GM12801 (cell line): ENCODE results near the gene DLL4.

Experiments
- TF ChIP-seq, protein P1 (sequence below): IDR thresholded peaks from one replicate; pipeline ENCODE4 v1.5.1; 2011; ENCODE audit warnings: control low read depth; ENCODE audit not compliant: insufficient read length; ENCODE audit errors: extremely low read depth

Gene DLL4

GRCh38 chr15:40915679-40916078 lies 13.5 kb upstream of the DLL4 start:
- TF ChIP-seq, protein P1, sequence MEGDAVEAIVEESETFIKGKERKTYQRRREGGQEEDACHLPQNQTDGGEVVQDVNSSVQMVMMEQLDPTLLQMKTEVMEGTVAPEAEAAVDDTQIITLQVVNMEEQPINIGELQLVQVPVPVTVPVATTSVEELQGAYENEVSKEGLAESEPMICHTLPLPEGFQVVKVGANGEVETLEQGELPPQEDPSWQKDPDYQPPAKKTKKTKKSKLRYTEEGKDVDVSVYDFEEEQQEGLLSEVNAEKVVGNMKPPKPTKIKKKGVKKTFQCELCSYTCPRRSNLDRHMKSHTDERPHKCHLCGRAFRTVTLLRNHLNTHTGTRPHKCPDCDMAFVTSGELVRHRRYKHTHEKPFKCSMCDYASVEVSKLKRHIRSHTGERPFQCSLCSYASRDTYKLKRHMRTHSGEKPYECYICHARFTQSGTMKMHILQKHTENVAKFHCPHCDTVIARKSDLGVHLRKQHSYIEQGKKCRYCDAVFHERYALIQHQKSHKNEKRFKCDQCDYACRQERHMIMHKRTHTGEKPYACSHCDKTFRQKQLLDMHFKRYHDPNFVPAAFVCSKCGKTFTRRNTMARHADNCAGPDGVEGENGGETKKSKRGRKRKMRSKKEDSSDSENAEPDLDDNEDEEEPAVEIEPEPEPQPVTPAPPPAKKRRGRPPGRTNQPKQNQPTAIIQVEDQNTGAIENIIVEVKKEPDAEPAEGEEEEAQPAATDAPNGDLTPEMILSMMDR = no peak

DNA sequence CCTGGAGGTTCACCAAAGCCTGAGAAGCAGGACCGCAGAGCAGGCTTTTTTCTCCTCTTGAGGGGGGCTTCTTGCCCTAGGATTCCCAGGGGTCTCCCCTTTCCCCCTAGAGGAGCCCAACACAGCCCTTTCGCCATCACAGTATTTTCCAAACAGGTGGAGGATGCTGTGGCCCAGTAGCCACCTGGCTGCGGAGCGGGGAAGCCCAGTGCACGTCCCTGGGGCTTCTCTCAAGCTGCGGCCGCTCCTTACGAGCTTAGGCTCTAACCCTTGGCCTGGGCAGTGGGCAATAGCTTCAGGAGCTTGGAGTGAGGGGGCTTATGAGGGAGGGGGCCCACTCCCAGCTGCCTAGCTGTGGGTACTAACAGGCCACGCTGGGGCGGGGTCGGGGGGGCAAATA lies 11.6 kb upstream of the DLL4 start:
- TF ChIP-seq, protein P1 = no peak

GRCh38 chr15:40918146-40918798 lies 10.9 kb upstream of the DLL4 start:
- TF ChIP-seq, protein P1 = no peak

DNA sequence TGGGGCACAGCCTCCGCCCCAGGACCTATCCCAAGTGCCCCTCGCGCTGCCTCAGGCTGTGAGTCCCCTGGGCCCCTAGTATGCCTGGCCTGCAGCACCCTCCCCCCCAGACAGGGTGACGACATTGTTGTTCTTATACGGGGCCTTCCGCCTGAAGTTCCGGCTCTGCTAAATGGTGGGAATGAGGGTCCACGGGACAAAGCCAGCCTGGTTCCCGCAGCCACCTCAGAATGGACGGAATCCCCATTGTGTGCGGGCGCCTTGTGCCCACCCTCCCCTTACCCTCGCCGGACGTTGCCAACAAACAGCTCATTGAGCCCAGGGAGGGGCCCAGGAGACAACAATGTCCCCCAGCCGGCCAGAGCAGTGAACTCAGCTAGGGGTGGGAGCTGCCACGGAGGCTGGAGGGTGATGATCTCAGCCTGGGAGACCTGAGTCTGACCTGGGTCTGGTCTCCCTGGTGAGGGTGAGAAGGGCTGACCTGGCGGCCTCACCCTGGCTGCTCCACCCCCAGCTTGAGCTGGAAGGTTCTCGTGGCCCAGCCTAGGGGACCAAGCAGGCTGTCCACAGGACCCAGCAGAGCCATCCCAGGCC lies 10.2 kb upstream of the DLL4 start:
- TF ChIP-seq, protein P1 = no peak

- TF ChIP-seq, protein P1 = no peak
Observed at GRCh38 chr15:40921949-40922607, 7.1 kb upstream of the DLL4 start.

GRCh38 chr15:40922608-40923005 lies 6.5 kb upstream of the DLL4 start:
- TF ChIP-seq, protein P1 = no peak

GRCh38 chr15:40923551-40923950 lies 5.6 kb upstream of the DLL4 start:
- TF ChIP-seq, protein P1 = no peak
